Stimulated activated CD4-positive, alpha-beta T cell treated with anti-CD3 and anti-CD28 coated beads, Interleukin-2, amount 100 ng/mL, for 4 hours (primary cell): ENCODE data around the gene STK11IP.
A peak's percentile ranks its signal among the peaks of the same experiment; 100 is the strongest.
"Not testable (repeated sequence)": the region's sequence is repeated elsewhere in the genome, so short reads cannot be mapped to it uniquely, and the experiment has no call there.

Source experiments
- DNase-seq: peaks from one replicate; pipeline ENCODE4 v3.0.0-alpha.2; 2020; ENCODE audit warnings: low read depth

The STK11IP gene

DNA sequence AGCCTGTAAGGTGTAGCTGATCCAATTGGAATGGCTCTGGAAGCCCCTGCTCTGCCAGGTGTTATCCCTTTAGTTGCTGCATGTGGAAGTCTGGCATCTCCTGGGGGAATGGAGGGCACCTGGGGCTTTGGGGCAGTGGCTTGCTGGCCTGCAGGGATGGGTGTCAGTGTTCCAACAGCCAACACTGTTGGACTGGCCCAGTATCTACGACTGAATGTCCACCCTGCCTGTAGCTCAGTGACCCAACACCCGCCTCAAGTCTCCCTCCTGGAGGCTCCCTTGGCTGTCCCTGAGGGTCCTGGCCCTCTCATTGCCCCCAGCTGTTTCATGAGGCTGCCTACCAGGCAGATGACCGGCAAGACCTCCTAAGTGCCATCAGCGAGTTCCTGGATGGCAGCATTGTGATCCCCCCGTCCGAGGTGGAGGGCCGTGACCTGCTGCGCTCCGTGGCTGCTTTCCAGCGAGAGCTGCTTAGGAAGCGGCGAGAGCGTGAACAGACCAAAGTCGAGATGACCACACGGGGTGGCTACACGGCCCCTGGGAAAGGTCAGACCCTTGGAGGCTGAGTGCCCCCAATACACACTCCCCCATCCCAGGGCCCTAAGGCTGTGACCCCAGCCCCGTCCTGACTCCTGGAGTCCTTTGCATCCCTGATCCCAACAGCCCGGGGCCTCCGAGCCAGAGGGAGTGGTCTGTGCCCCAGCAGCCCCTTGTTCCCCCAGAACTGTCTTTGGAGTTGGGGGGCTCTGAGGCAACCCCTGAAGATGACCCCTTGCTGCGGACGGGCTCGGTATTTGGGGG is 37.5 kb downstream of the STK11IP start:
- no peak for DNase-seq

DNA sequence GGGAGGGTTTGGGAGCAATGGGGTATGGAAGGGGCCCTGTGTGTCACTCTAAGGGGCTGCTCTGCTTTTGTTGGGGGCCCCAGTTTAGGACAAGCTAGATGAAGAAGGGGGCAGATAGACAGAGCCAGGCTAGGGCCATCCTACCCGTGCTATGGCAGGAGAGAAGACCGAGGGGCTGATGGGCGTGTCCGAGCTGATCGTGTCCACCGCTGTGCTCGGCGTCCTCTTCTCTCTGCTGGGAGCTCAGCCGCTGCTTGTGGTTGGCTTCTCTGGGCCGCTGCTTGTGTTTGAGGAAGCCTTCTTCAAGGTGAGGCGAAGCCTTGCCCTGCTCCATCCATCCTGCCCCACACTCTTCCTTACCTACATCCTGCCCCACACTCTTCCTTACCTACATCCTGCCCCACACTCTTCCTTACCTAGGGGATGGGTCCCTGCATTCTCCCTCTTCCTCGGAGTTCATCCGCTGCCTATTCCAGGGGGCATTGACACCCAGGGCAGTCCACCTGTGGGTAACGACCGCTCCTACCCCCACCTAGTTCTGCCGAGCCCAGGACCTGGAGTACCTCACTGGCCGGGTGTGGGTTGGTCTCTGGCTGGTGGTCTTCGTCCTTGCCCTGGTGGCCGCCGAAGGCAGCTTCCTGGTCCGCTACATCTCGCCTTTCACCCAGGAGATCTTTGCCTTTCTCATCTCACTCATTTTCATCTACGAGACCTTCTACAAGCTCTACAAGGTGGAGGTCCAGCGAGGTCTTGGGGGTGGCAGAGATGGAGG is 38.7 kb downstream of the STK11IP start:
- no peak for DNase-seq

DNA sequence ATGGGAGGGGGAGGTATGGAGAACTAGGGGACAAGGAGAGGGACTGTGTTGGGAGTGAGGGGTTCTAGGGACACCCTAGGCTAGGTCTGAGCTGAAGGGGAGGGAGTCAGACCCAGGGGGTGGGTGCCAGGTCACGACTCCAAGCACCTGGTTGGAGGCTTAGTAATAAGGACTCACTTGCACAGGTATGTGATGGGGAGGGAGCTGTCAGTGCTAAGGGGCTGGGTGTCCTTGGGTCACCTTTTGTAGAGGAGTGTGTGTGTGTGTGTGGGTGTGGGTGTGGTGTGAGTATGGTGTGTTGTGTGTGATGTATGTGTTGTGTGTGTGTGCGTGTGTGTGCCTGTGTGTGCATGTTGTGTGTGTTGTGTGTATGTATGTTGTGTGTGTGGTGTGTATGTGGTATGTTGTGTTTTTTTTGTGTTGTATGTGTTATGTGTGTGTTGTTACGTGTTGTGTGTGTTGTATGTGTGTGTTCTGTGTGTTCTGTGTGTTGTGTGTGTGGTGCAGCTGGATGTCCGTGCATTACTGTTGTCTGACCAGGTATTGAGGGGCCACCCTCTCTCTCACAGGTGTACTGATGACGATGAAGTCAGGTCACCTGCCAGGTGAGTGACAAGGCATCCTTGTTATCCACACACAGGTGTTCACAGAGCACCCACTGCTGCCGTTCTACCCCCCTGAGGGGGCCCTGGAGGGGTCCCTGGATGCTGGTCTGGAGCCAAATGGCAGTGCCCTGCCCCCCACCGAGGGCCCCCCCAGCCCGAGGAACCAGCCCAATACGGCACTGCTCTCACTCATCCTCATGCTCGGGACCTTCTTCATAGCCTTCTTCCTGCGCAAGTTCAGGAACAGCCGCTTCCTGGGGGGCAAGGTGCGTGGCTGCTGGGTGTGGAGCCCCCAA is 39.5 kb downstream of the STK11IP start:
- DNase-seq: no peak

DNA sequence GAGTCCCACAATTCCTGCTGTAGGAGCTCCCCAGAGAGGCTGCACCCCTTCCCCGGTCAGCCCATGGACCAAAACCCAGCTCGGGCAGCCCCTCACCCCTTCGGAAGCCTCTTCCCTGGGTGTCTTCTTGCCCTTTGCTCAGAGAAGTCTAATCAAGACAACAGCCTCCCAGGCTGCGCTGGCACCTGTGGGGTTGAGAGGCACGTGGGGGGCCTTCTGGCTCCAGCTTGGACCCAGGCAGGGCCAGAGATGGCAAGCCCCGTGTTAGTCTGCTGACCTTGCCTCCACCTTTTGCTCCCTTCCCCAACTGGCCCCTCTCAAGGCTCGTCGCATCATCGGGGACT is 40.2 kb downstream of the STK11IP start:
- DNase-seq: no peak

DNA sequence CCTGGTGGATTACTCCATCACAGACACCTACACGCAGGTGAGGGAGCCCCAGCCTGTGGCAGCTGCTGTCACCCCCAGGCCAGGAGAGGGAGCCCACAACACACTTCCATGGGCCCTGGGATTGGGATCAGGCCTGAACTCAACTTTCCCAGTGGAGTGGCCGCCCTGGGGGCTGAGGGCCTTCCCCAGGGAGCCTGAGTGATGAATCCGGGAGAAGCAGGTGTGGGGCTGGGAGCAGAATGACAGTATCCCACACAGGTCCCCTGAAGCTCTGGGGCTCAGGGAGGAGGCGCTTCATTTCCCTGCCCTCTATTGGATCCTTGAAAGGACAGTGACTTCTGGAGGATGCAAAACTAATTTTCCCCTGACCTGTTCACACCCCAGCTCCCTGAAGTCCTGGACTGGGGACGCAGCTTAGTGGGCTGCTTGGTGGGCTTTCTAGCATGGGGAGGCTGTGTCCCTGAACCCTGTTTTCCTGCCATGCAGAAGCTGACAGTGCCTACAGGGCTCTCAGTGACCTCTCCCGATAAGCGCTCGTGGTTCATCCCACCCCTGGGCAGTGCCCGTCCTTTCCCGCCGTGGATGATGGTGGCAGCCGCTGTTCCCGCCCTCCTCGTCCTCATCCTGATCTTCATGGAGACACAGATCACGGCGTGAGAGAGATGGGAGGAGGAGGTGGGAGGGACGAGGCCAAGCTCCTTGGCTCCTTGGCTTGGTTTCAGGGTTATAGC is 40.7 kb downstream of the STK11IP start:
- no peak for DNase-seq

DNA sequence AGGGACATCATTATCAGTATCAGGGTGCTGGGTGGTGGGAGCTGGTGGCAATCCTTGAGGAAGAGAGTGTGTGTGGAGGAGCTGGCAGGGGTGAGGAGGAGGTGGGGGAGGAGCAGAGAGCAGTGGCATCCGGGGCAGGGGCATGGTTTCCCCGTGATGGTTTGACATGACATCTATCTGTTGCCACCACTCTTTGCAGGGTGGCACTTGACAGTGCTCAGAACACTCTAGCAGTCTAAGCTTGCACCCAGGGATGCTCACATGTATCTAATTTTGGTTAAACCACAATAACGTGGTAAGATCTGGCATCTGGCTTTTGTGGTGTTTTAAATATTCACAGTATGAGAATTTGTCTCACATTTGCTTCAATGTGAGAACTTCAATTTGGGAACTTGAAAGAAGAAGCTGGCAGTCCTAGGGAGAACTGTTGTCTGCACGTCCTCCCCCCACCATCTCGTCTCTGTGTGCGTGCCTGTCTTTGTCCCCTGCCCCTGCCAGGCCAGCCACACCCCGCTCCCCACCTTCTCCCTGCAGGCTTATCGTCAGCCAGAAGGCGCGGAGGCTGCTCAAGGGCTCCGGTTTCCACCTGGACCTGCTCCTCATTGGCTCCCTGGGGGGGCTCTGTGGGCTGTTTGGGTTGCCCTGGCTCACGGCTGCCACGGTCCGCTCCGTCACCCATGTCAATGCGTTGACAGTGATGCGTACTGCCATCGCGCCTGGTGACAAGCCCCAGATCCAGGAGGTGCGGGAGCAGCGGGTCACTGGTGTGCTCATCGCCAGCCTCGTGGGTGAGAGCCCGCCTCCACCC is 41.5 kb downstream of the STK11IP start:
- no peak for DNase-seq

DNA sequence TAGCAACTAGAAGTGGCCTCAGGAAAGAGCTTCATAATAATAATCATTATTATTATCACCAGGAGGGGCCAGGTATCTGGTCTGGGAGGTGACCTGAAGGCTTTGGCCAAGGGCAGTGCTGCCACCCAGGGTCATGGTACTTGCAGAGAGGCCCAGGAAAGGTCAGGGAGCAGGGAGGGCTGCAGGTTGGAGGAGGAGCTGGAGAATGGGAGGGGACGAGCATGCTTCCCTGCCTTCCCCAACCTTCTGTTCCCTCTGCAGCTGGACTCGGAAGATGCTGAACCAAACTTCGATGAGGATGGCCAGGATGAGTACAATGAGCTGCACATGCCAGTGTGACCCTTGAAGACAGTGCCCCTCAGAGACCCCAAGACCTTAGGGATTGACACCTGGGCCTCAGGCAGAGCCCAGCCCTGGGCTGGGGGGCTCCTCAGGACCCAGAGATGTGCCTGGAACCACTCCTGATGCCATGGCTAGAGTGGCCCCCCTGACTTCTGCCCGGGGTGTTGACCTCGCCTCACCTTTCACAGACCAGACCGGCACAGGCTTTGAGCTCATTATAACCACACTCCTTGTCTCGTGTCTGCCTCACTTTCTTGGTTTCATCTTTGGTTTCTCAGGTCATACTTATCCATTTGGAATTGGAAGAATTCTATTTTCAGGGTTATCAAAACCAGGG is 43.9 kb downstream of the STK11IP start:
- no peak for DNase-seq

DNA sequence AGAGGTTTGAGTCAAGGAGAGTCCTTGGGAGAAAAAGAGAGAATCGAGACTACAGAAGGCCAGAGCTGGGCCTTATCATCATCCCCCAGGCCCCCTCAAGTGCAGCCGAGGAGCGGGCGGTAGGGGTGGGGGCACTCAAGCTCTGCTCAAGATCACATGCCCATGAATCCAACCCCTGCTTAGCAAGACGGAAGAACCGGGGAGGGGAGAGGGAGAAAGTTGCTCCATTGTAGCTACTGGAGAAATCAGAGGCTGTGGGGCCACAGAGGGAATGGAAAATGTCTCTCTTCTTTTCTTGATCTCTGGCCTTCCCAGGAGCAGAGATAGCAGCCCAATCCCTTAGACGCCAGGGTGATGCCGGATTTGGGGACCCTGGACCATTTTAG is 44.4 kb downstream of the STK11IP start:
- DNase-seq: no peak

DNA sequence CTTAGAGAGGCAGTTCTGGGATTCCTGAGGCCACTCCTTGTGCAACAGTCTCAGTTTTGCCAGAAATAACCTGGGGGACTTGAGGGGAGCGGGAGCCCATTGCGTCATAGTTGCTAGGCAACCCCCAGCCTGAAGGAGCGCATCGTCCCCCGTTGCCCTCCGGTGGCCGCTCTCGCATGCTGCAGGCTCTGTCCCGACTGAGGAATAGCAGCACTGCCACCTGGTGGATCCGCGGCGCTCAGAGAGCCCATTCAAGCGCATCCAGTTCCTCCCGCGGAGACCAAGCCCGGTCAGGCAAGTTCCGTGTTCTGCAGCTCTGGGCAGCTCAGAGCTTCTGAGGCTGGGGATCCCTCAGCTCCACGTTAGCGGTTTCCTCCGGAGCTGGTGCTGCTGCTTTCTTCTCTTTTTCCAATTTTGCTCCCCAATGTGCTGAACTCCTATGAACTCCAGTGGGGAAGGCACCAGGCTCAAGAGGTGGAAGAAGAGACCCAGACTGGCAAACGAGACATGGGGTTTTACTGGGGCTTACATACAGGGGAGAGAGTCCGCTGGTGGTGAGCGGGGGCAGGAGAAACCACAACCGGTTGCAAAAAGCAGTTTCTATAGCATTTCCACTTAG is 44.9 kb downstream of the STK11IP start:
- DNase-seq: peak; percentile 85

DNA sequence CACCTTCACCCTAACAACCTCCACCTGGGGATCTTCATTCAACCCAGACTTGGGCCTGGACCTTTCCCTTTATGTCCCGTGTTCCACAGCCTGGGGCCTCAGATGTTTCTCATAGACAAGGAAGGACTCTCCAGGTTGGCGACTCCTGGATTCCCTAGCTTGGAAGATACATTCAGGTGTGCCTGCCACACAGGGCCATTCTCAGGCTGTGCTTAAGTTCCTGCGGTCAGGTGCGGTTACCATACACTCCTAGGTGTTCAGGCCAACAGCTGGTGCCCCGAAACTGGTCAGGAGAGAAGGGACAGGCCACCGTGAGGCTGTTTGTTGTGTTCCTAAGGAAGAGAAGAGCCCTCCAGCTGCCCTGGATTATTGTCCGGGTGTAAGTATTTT is 45.4 kb downstream of the STK11IP start:
- DNase-seq: no peak

DNA sequence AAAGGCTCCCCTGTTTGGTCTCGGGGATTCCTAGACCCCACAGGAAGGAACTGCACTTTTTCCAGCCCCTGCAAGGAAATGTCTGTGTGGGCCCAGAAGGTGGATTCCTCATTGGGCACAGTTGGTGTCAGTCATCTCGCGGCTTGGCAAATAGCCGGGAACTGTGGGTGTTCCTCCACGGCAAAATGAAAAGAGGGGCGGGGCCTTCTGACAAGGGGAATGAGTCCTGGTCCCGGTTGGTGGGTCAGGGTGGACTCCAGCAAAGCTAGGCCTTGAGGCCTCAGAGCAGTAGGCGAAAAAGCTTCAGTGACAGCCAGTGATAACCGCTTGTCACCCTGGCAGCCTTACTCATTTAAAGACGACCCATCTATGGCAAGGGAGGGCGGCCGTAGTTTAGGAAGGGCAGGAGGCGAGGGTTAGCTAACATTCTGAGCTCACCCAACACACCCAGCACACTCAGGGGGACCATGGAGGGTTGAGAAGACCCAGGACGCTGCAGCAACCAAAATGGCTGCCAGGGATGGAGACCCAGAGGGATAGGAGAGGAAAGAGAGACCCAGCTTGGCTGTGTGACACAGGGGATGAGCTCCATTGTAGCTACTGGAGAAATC is 46.2 kb downstream of the STK11IP start:
- DNase-seq: no peak

DNA sequence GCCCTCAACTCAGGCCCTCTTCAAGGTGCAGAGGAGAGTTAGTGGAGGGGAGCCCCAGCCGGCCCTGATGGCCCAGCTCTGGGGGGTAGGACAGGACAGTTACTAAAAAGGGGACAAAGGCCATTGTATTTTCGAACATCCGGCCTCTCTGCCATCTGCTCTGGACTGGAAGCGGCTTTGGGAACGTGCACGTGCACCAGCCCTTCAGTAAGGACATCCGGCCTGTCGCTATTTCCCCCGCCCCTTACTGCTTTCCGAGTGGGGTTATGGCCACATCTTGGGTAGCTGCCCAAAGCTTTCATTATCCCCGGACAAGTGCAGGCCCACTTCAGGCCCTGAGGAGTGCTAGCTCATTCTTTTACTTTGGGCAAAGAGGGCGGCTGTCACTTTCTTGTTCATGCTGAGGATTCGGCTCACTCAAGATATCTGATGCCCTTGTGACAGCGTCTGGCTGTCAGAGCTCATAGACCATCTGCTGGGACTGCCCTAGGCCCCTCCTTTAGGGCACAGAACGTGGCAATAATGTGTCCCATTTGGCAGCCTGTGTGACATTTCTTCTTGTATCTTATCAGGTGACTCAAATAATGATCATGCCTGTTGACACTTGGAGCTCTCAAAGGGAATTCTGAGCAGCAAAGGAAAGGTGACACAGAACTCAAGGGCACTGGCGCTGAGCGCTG is 47.3 kb downstream of the STK11IP start:
- DNase-seq: no peak

DNA sequence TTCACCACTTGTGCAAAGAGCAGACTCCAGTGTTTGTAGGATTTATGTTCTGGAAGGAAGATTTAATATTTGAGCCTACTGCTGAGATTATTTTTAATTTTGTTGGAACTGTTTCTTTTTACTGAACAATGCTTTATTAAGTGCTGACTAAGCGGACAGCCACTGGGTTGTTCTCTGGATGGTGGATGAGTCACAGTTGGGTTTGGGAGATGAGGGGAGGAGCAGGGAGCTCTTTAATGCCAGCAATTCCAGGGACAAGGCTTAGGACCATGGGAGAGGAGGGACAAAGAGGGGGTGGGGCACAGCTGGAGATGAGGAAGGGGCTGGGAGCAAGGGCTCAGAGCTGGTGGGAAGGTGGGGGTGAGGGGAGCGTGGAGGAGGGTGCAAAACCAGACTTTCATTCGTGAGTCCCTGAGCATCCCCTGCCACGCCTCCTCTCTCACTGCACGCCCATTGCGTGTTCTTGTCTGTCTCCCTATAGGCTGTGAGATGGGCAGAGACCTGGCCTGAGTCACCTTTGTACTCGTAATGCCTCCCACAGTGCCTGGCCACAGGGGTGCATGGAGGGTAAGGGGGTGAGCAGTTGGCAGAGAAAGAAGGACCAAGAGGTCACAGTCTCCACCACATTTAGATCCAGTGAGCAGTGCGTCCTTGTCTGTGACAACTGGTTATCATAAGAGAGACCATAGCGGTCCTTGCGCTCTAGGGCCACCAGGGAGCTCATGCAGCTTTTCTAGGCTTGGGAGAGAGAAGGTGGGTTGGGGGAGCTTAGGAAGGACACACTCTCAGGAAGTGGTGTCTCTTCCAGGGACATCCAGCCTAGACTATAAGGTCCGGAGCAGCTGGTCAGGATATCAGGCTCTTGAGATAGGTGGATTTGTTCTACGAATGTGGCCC is 48.2 kb downstream of the STK11IP start:
- DNase-seq: no peak

DNA sequence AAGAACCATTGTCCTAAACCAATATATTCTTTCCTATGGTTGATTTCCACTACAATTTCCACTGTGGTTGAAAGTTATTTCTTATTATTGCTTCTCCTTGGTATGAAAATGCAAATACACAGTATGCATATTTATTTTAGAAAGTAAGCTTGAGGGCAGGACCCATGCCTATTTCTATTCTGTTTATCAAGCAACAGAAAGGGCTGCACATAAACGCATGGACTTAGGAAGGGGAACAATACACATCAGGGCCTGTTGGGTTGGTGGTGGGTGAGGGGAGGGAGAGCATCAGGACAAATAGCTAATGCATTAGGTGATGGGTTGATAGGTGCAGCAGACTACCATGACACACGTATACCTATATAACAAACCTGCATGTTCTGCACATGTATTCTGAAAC is 50.5 kb downstream of the STK11IP start:
- DNase-seq: no peak

DNA sequence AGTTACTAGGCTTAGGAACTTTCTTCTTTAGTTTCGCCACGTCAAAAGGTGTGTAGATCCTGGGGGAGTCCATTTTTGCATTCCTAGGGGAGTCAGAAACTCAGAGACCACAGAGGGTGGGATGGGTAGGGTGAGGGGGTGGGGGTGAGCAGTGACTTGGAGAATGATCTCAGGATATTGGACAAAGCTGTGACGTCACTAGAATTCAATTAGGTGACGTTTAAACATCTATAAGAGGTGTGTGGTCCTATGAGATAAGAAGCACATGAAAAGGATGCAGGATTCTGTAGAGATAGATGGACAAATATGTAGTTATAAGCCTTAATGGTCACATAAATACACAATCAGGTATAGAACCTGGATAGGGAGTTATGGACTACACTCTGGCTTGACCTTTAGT is 51.3 kb downstream of the STK11IP start:
- no peak for DNase-seq

DNA sequence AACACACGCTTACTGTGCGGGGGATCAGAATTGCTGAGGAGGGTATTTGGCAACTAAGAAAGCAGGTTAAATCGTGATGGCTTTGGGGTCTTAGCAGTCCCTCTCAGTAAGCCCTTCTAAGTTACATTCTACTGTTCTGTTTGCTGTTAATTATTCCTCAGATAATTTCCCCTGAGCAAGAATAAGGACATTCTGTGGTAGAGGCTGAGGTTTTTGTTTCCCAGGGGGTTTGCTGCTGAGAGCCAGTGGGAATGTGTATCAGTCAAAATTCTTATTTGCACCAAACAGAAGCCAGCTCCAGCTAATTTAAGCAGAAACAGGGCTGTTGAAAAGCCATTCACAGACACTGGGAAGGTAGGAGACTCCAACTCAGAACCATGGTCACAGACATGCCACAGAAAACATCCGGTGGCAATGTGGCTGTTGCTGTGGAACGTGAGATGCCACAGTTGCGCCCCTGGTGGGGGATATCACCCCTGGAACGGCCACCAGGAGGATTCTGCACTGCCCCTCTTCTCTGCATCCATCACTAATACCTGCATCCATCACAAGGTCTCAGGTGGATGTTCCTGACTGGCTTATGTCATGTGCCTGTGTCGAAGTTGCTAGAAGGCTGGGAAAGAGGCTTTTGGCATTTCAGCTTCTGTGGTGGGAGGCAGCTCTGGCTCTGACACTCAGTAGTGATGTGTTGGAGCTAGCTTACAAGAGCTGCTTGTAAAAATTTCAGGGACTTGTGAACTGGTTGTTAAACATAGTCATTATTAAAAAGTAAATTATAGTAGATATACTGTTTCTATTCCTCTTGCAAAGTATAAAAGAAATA is 53.0 kb downstream of the STK11IP start:
- no peak for DNase-seq

DNA sequence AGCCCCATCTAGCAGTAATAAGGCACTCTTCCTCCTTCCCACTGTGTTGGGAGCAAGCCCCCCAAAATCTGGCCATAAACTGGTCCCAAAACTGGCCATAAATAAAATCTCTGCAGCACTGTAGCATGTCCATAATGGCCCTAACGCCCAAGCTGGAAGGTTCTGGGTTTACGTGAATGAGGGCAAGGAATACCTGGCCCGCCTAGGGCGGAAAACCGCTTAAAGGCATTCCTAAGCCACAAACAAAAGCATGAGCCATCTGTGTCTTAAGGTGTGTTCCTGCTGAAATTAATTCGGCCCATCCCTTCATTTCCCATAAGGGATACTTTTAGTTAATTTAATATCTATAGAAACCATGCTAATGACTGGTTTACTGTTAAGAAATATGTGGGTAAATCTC is 54.0 kb downstream of the STK11IP start:
- DNase-seq: not testable (repeated sequence)
